A673 (cell line): ENCODE data around the gene MPZL2.

Experiments used
- EZH2 ChIP-seq: fragments of 200-600 bp; sonication (generic); IDR thresholded peaks from 2 replicates; pipeline ENCODE4 v1.6.1; 2017; ENCODE audit warnings: borderline replicate concordance, low read depth, mild to moderate bottlenecking, mixed read lengths, antibody characterized with exemption, low read length; ENCODE audit not compliant: poor library complexity, severe bottlenecking
- TF ChIP-seq, protein P1 (sequence below): fragments of 300-800, 200-600 bp; sonication (generic); conservative IDR thresholded peaks from 2 replicates; pipeline ENCODE4 v1.5.1; 2017; ENCODE audit warnings: low read depth, mild to moderate bottlenecking, antibody characterized with exemption, low read length, moderate library complexity, mixed read lengths

DNA sequence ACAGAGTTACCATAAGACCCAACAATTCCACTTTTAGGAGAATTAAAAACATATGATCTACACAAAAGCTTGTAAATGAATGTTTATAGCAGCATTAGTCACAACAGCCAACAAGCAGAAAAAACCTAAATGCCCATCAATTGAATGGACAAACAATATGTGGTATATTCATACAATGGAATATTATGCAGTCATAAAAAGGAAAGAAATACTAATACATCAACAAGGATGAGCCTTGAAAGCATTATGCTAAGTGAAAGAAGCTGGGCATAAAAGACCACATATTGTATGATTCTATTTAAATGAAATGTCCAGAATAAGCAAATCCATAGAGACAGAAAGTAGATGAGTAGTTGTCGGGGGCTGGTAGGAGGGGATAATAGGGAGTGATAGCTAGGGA lies 5.0 kb downstream of the MPZL2 start:
- TF ChIP-seq, protein P1, sequence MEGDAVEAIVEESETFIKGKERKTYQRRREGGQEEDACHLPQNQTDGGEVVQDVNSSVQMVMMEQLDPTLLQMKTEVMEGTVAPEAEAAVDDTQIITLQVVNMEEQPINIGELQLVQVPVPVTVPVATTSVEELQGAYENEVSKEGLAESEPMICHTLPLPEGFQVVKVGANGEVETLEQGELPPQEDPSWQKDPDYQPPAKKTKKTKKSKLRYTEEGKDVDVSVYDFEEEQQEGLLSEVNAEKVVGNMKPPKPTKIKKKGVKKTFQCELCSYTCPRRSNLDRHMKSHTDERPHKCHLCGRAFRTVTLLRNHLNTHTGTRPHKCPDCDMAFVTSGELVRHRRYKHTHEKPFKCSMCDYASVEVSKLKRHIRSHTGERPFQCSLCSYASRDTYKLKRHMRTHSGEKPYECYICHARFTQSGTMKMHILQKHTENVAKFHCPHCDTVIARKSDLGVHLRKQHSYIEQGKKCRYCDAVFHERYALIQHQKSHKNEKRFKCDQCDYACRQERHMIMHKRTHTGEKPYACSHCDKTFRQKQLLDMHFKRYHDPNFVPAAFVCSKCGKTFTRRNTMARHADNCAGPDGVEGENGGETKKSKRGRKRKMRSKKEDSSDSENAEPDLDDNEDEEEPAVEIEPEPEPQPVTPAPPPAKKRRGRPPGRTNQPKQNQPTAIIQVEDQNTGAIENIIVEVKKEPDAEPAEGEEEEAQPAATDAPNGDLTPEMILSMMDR = no peak
- TF ChIP-seq EZH2 = no peak
